ENCODE results near the gene ETV5. TPM values are rescaled to one million over a fixed set of nuclear protein-coding genes. Genes with fewer than 3 reads are reported as not detected.

ETV5 gene
- total RNA-seq, 1 experiment from 2014 or later: 26.5 TPM

GRCh38 chr3:186097317-186097662, 11.6 kb downstream of the ETV5 start:
- Histone ChIP-seq H3K27me3 (replicated peaks) (no peaks in the 10 kb centered on the region), H3K36me3 (peaks cover 28% of the 10 kb centered on the region; the same call in 1 of the 2 replicates), H3K4me1 (replicated peaks) (peaks cover 9% of the 10 kb centered on the region), H3K9me3 (replicated peaks) (no peaks in the 10 kb centered on the region), H3K4me3 (peak overlapping the region; percentile 30), H3K27ac (no peak overlapping the region)
- no peak for DNase-seq (ENCODE audit: low read depth in 1 of 2, low spot score in 2 of 2)

DNA sequence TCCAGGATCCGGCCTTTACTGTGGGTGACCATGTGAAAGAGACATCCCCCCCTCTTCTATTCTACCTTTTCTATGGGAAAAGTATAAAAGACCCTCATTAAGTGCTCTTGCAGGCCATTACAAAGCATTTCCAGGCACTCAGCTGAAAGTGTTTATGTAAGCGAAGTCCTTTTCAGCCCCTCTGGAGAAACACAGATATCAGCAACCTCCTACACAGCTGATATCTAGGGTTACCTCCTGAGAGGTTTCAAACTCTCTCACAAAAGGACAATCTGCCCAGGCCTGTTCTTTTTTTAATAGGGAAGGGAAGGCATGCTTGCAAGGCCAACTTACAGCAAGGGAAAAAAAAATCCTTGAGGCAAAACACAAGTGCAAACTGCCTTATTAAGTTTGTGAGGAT, 12.6 kb downstream of the ETV5 start:
- Histone ChIP-seq H3K27ac (no peak overlapping the region), H3K36me3 (peaks cover 31% of the 10 kb centered on the region), H3K9me3 (replicated peaks) (no peaks in the 10 kb centered on the region), H3K27me3 (replicated peaks) (no peaks in the 10 kb centered on the region), H3K4me3 (no peak overlapping the region), H3K4me1 (replicated peaks) (peaks cover 9% of the 10 kb centered on the region)
- DNase-seq (ENCODE audit: low read depth in 1 of 2, low spot score in 2 of 2): no peak

DNA sequence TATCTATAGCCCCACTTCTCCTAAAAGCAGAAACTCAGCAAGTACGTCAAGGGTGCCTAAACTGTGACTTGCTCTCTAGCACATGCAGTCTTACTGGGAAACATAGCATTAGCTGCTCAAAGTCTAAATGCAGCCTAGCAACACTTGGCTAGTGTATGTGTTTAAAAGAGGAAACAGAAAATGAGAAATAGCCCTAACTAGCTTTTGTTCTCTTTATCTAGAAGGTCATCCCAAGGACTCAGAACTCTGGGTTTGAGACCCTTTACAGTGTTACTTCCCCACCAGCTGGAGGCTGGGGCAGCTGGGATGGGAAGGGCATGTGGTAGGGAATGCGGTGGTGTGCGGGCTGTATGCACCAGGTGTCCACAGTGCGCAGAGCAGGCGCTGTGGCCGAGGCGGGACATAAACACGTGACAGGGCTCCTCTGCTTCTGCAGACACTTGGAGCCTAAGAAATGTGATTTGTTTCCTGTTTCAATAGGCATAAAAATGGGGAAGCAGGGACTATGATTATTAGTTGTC, 13.3 kb downstream of the ETV5 start:
- Histone ChIP-seq H3K27ac (no peak overlapping the region), H3K27me3 (replicated peaks) (no peaks in the 10 kb centered on the region), H3K4me1 (replicated peaks) (peaks cover 9% of the 10 kb centered on the region), H3K36me3 (peaks cover 27% of the 10 kb centered on the region), H3K4me3 (no peak overlapping the region), H3K9me3 (replicated peaks) (no peaks in the 10 kb centered on the region)
- no peak for DNase-seq (ENCODE audit: low read depth in 1 of 2, low spot score in 2 of 2)

DNA sequence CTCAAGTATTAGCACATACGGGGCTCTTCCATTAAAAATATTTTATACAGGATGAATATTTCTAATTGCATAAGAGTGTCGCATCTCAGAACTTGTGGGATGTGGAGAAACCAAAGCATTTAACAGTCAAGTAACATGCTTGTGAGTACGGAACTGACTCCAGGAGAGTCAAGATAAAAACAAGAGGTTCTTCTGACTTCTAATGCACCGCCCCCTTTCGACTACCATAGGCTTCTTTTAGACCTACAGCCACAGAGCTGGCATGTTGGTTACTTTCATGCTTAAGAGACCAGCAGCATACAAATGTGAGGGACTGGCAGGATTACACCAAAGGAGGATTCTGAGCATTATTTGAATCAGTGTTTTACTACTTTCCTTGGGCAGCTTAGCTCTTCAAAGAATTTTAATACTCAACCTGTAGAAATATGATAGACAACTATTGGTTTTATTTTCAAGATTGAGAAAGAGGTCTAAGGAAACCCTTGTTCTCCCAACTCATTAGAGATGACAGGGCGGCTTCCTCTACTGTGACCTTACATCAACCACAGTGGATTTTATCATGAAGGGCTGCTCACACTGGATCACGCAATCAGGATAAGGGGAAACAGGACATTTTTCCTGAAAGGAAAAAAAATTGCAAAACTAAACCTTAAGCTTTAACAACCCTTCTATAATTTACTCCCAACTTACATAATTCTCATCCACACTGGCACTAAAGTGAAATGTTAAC, 14.0 kb downstream of the ETV5 start:
- Histone ChIP-seq H3K36me3 (peaks cover 21% of the 10 kb centered on the region), H3K9me3 (replicated peaks) (no peaks in the 10 kb centered on the region), H3K4me3 (no peak overlapping the region), H3K4me1 (replicated peaks) (peaks cover 9% of the 10 kb centered on the region), H3K27ac (no peak overlapping the region), H3K27me3 (replicated peaks) (no peaks in the 10 kb centered on the region)
- no peak for DNase-seq (ENCODE audit: low read depth in 1 of 2, low spot score in 2 of 2)

GRCh38 chr3:186094271-186094670, 14.6 kb downstream of the ETV5 start:
- H3K27ac ChIP-seq: no peak overlapping the region
- peaks cover 21% of the 10 kb centered on the region for H3K36me3 ChIP-seq
- no peaks in the 10 kb centered on the region for H3K9me3 ChIP-seq (replicated peaks)
- no peak overlapping the region for H3K4me3 ChIP-seq
- no peaks in the 10 kb centered on the region for H3K27me3 ChIP-seq (replicated peaks)
- no peak for DNase-seq (ENCODE audit: low read depth in 1 of 2, low spot score in 2 of 2)
- H3K4me1 ChIP-seq (replicated peaks): peaks cover 9% of the 10 kb centered on the region

DNA sequence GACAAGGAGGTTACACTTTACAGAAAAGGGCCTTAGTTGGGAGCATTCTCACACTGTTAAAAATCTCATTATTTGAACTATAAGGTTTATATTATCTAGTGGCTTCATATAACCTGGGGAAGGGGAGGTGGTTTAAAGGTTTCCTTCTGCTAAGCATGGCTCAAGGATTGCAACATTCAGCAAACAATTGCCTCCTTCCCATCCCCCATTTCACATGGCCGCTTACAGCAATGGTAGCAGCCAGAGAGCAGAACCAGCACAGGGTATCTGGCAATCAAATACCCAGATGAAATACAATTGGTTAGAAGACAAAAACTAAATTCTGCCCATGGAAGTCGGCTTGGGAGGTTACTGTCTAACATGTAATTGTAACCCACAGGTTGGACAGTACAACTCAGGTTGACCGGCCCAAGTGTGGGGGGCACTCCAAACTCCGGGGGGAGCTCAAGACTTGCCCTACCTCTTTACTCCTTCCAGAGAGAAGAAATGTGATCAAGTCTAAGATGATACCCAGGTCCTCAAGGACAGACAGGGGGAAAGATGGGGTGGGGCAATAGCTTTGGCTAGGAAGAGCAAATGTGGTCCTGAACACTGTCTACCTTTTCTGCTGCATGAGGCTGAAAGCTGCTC, 15.5 kb downstream of the ETV5 start:
- DNase-seq (ENCODE audit: low read depth in 1 of 2, low spot score in 2 of 2): no peak
- Histone ChIP-seq H3K36me3 (peaks cover 24% of the 10 kb centered on the region), H3K4me3 (no peak overlapping the region), H3K27ac (no peak overlapping the region), H3K4me1 (replicated peaks) (peaks cover 8% of the 10 kb centered on the region), H3K27me3 (replicated peaks) (no peaks in the 10 kb centered on the region), H3K9me3 (replicated peaks) (no peaks in the 10 kb centered on the region)

- H3K4me1 ChIP-seq (replicated peaks): peaks cover 3% of the 10 kb centered on the region
- peaks cover 25% of the 10 kb centered on the region for H3K36me3 ChIP-seq
- H3K4me3 ChIP-seq: no peak overlapping the region
- no peak for DNase-seq (ENCODE audit: low read depth in 1 of 2, low spot score in 2 of 2)
- H3K27ac ChIP-seq: no peak overlapping the region
- no peaks in the 10 kb centered on the region for H3K9me3 ChIP-seq (replicated peaks)
- no peaks in the 10 kb centered on the region for H3K27me3 ChIP-seq (replicated peaks)
Observed at GRCh38 chr3:186092360-186093070, 16.4 kb downstream of the ETV5 start.

- no peaks in the 10 kb centered on the region for H3K9me3 ChIP-seq (replicated peaks)
- DNase-seq (ENCODE audit: low read depth in 1 of 2, low spot score in 2 of 2): no peak
- H3K36me3 ChIP-seq: peaks cover 25% of the 10 kb centered on the region
- no peaks in the 10 kb centered on the region for H3K4me1 ChIP-seq (replicated peaks)
- H3K27me3 ChIP-seq (replicated peaks): no peaks in the 10 kb centered on the region
- no peak overlapping the region for H3K4me3 ChIP-seq
- H3K27ac ChIP-seq: no peak overlapping the region
Observed at GRCh38 chr3:186090901-186091300, 18.0 kb downstream of the ETV5 start.

GRCh38 chr3:186088335-186088734, 20.6 kb downstream of the ETV5 start:
- H3K27ac ChIP-seq: no peak overlapping the region
- no peaks in the 10 kb centered on the region for H3K9me3 ChIP-seq (replicated peaks)
- no peaks in the 10 kb centered on the region for H3K27me3 ChIP-seq (replicated peaks)
- DNase-seq (ENCODE audit: low read depth in 1 of 2, low spot score in 2 of 2): no peak
- H3K4me3 ChIP-seq: no peak overlapping the region
- H3K36me3 ChIP-seq: peaks cover 18% of the 10 kb centered on the region
- no peaks in the 10 kb centered on the region for H3K4me1 ChIP-seq (replicated peaks)

GRCh38 chr3:186084264-186084663, 24.6 kb downstream of the ETV5 start:
- H3K9me3 ChIP-seq (replicated peaks): no peaks in the 10 kb centered on the region
- H3K27ac ChIP-seq: no peak overlapping the region
- H3K27me3 ChIP-seq (replicated peaks): no peaks in the 10 kb centered on the region
- H3K4me1 ChIP-seq (replicated peaks): no peaks in the 10 kb centered on the region
- peaks cover 20% of the 10 kb centered on the region for H3K36me3 ChIP-seq
- H3K4me3 ChIP-seq: no peak overlapping the region
- DNase-seq (ENCODE audit: low read depth in 1 of 2, low spot score in 2 of 2): no peak

GRCh38 chr3:186083746-186084145, 25.1 kb downstream of the ETV5 start:
- H3K4me1 ChIP-seq (replicated peaks): no peaks in the 10 kb centered on the region
- peaks cover 26% of the 10 kb centered on the region for H3K36me3 ChIP-seq
- H3K27ac ChIP-seq: no peak overlapping the region
- DNase-seq (ENCODE audit: low read depth in 1 of 2, low spot score in 2 of 2): no peak
- H3K9me3 ChIP-seq (replicated peaks): no peaks in the 10 kb centered on the region
- no peaks in the 10 kb centered on the region for H3K27me3 ChIP-seq (replicated peaks)
- H3K4me3 ChIP-seq: no peak overlapping the region

GRCh38 chr3:186082150-186082549, 26.7 kb downstream of the ETV5 start:
- Histone ChIP-seq H3K27me3 (replicated peaks) (no peaks in the 10 kb centered on the region), H3K4me3 (no peak overlapping the region), H3K4me1 (replicated peaks) (no peaks in the 10 kb centered on the region), H3K9me3 (replicated peaks) (no peaks in the 10 kb centered on the region), H3K36me3 (peaks cover 28% of the 10 kb centered on the region), H3K27ac (no peak overlapping the region)
- no peak for DNase-seq (ENCODE audit: low read depth in 1 of 2, low spot score in 2 of 2)

DNA sequence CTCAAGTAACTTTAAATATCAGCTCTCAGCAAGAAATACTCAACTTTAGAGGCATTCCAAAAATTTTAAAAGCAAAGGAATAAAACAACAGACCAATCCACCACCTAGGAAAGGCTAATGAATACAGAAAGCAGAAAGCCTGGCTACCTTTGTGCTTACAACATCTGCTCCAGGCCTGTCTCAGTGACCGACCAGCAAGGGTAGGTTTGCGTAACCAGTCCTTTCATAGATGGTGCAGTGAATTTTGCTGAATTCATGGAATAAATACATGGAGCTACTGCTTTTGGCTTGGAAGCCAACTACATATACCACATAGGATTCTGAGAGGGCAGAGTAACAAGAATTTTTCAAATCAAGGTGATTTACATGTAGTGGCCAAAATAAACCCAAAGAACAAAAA, 27.2 kb downstream of the ETV5 start:
- Histone ChIP-seq H3K36me3 (peaks cover 32% of the 10 kb centered on the region), H3K4me1 (replicated peaks) (no peaks in the 10 kb centered on the region), H3K4me3 (no peak overlapping the region), H3K27me3 (replicated peaks) (no peaks in the 10 kb centered on the region), H3K27ac (no peak overlapping the region), H3K9me3 (replicated peaks) (no peaks in the 10 kb centered on the region)
- no peak for DNase-seq (ENCODE audit: low read depth in 1 of 2, low spot score in 2 of 2)

GRCh38 chr3:186080849-186081438, 27.9 kb downstream of the ETV5 start:
- H3K27me3 ChIP-seq (replicated peaks): no peaks in the 10 kb centered on the region
- no peak overlapping the region for H3K27ac ChIP-seq
- no peak overlapping the region for H3K4me3 ChIP-seq
- no peak for DNase-seq (ENCODE audit: low read depth in 1 of 2, low spot score in 2 of 2)
- no peaks in the 10 kb centered on the region for H3K9me3 ChIP-seq (replicated peaks)
- H3K36me3 ChIP-seq: peaks cover 40% of the 10 kb centered on the region
- H3K4me1 ChIP-seq (replicated peaks): no peaks in the 10 kb centered on the region
